D721Med (cell line): ENCODE results near the gene NABP2.

Experiments
- DNase-seq: peaks from one replicate; pipeline ENCODE4 v3.0.0; 2011; ENCODE audit warnings: low spot score; ENCODE audit not compliant: insufficient read length
- FAIRE-seq: peaks from 2 replicates; lab custom pipeline; 2011; peaks lifted over from hg19 to GRCh38; lab: Jason Lieb, UNC
- TF ChIP-seq, protein P1 (sequence below): IDR thresholded peaks from 2 replicates; pipeline ENCODE4 v1.5.1; 2012; ENCODE audit warnings: mild to moderate bottlenecking, control low read depth; ENCODE audit not compliant: insufficient read depth; ENCODE audit errors: missing control alignments

NABP2 gene

DNA sequence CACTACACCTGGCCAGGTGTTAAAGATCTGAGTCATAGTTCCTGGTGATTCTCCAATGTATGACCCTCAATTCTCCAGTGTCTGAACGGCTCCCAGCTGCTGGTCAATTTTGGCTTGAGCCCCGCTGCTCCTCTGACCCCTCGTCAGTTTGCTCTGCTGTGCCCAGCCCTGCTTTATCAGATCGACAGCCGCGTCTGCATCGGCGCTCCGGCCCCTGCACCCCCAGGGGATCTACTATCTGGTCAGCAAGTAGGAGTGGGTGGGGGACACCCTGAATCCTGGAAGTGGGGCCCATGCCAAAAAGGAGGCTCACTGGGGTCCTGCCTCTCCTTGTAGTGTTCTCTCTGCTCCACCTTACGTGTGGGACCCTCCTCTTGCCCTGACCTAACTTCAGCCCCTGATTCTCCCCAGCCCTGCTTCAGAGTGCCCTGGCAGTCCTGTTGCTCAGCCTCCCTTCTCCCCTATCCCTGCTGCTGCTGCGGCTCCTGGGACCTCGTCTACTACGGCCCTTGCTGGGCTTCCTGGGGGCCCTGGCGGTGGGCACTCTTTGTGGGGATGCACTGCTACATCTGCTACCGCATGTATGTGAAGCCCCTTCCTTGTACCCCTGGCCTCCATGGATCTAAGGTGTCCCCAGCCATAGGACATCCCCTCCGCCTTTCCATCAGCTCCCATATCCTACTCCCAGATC is 10.7 kb downstream of the NABP2 start:
- TF ChIP-seq, protein P1, sequence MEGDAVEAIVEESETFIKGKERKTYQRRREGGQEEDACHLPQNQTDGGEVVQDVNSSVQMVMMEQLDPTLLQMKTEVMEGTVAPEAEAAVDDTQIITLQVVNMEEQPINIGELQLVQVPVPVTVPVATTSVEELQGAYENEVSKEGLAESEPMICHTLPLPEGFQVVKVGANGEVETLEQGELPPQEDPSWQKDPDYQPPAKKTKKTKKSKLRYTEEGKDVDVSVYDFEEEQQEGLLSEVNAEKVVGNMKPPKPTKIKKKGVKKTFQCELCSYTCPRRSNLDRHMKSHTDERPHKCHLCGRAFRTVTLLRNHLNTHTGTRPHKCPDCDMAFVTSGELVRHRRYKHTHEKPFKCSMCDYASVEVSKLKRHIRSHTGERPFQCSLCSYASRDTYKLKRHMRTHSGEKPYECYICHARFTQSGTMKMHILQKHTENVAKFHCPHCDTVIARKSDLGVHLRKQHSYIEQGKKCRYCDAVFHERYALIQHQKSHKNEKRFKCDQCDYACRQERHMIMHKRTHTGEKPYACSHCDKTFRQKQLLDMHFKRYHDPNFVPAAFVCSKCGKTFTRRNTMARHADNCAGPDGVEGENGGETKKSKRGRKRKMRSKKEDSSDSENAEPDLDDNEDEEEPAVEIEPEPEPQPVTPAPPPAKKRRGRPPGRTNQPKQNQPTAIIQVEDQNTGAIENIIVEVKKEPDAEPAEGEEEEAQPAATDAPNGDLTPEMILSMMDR: no peak
- FAIRE-seq: no peak
- no peak for DNase-seq

DNA sequence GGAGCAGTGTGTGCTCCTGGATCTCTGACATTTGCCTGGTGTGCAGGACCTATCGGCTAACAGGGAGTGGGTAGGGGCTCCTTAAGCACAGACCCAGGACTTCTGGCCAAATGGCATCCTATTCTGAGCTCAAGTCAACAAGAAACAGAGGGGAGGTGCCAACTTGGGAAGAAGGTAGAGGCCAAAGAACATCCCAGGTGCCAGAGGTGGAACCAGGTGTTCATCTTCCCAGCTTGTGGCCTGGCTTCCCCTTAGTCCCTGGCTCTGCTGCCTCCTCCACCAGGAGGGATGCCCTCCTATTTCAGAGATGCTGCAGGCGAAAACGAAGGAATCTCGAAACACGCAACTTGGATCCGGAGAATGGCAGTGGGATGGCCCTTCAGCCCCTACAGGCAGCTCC is 11.9 kb downstream of the NABP2 start:
- DNase-seq: no peak
- TF ChIP-seq, protein P1: no peak
- no peak for FAIRE-seq

DNA sequence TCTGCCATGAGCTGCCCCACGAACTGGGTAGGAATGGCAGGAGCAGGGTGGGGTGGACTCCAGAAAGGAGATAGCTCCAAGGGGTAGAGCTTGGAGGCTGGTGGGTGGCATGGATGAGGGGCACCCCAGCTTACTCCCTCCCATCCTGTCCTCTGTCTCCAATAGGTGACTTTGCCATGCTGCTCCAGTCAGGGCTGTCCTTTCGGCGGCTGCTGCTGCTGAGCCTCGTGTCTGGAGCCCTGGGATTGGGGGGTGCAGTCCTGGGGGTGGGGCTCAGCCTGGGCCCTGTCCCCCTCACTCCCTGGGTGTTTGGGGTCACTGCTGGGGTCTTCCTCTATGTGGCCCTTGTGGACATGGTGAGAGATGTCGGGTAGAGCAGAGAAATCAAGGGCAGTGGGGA is 12.8 kb downstream of the NABP2 start:
- no peak for FAIRE-seq
- TF ChIP-seq, protein P1: no peak

DNA sequence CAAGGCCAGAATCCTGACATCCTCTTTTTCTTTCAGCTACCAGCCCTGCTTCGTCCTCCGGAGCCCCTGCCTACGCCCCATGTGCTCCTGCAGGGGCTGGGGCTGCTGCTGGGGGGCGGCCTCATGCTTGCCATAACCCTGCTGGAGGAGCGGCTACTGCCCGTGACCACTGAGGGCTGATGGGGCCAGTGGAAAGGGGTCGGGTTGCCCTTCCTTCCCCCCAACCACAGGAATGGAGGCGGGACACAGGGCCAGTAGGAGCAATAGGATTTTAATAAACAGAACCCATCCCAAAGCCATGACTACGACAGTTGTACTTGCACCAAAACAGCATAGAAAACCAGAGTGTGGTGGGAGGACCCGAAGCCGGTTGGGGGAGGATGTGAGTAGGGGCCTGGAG is 13.4 kb downstream of the NABP2 start:
- FAIRE-seq: no peak

More for the DNA sequence above, 12.8 kb downstream of the NABP2 start:
- DNase-seq: no peak

DNA sequence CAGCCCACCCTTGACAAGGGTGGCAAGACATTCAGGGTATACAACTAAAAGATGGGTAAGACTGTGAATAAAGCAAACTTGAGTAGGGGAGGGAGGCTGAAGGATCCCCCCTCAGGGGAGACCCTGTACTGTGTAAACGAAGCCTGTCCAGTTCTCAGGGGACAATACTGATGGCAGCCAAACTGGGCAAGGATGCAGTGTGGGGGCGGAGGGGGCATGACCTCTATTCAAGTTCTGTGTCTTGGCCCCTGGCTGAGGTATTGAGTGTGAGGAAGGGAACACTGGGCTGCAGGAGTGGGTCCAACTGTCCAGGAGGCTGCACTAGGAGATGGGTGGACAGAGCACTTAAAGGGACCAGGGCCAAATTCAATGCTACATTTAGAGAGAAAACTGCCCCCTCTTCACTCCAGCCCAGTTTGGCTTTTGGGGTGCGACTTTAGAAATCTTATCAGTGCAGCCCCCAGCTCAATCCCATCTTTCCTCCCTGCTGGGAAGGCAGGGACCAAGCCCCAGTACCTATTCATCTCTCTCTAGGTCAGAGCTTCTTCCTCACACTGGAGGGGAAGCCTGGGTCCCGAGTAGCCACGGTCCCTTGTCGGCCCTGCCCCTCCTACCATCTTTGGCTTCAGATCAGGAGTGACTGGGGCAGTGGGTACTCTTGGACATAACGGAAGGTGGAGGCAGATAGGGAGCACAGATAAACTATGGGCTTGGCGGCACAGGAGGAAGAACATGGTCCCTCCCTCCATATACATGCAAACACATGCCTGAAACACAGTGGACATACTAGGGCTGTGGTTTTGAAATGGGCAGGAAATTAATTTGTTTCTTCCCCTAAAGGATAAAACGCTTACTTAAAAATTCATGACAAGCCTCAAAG is 17.5 kb downstream of the NABP2 start:
- DNase-seq (no peak), FAIRE-seq (no peak)
- TF ChIP-seq, protein P1: no peak

More for the DNA sequence above, 13.4 kb downstream of the NABP2 start:
- TF ChIP-seq, protein P1: no peak
- DNase-seq: no peak

DNA sequence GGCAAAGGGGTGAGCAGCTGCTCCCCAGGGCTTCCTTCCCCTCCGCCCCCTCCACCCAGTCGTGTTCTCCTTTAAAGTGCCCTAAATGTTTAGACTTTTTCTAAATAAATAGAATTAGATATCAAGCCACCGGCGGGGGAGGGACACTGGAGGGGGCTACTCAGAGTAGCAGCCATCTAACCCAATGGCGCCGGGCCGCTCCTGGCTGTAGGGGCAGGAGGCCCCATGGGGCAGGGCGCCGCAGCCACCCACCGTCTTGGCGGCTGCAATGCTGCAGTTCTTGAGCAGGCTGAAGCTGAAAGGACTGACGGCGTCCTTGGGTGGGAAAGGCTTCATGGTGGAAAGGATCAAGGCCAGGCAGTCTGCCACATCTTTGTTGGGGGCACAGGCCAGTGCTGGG is 18.8 kb downstream of the NABP2 start:
- FAIRE-seq (no peak), DNase-seq (no peak)
- TF ChIP-seq, protein P1: no peak
